LNCaP clone FGC (cell line): Measurements from ENCODE around the gene POLR2E.

Experiments used
- DNase-seq: peaks from one replicate; pipeline ENCODE4 v3.0.0-alpha.2; 2011; ENCODE audit warnings: low read depth
- H3K4me3 ChIP-seq: 2 replicates; pipeline ENCODE4 v1.5.1; 2011; ENCODE audit warnings: mild to moderate bottlenecking, low read depth, low read length, control low read depth
- TF ChIP-seq, protein P1 (sequence below): IDR thresholded peaks from 2 replicates; pipeline ENCODE4 v1.5.1; 2012; ENCODE audit warnings: mild to moderate bottlenecking; ENCODE audit not compliant: control insufficient read depth, insufficient read depth; ENCODE audit errors: extremely low read depth

POLR2E gene

DNA sequence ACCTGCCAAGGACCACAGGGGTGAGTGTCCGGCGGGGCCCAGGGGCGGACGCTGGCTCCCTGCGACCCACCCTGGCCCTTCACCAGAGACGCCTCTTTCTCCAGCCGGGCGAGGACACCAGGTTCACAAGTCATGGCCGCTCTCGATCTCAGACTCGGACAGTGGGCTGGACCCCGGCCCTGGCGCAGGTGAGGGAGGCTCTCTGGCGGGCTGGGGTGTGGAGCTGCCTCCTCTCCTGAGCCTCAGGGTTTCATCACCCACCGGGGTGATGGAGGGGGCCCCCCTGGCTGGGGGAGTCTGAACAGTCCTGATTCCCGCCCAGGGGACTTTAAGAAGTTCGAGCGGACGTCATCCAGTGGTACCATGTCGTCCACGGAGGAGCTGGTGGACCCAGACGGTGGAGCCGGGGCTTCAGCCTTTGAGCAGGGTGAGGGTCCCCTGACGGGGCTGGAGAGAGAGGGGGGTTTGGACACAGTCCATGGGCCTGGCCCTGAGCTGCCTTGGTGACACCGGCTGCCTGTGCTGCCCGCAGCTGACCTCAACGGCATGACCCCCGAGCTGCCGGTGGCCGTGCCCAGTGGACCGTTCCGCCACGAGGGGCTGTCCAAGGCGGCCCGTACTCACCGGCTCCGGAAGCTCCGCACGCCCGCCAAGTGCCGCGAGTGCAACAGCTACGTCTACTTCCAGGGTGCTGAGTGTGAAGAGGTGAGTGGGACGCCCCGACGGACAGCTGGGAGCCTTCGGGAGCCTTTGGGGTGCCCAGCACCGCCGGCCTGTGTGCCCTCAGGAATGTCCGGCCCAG lies 14.6 kb downstream of the POLR2E start:
- no peak for DNase-seq
- TF ChIP-seq, protein P1, sequence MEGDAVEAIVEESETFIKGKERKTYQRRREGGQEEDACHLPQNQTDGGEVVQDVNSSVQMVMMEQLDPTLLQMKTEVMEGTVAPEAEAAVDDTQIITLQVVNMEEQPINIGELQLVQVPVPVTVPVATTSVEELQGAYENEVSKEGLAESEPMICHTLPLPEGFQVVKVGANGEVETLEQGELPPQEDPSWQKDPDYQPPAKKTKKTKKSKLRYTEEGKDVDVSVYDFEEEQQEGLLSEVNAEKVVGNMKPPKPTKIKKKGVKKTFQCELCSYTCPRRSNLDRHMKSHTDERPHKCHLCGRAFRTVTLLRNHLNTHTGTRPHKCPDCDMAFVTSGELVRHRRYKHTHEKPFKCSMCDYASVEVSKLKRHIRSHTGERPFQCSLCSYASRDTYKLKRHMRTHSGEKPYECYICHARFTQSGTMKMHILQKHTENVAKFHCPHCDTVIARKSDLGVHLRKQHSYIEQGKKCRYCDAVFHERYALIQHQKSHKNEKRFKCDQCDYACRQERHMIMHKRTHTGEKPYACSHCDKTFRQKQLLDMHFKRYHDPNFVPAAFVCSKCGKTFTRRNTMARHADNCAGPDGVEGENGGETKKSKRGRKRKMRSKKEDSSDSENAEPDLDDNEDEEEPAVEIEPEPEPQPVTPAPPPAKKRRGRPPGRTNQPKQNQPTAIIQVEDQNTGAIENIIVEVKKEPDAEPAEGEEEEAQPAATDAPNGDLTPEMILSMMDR, result no peak
- H3K4me3 ChIP-seq, result no peak overlapping the region

DNA sequence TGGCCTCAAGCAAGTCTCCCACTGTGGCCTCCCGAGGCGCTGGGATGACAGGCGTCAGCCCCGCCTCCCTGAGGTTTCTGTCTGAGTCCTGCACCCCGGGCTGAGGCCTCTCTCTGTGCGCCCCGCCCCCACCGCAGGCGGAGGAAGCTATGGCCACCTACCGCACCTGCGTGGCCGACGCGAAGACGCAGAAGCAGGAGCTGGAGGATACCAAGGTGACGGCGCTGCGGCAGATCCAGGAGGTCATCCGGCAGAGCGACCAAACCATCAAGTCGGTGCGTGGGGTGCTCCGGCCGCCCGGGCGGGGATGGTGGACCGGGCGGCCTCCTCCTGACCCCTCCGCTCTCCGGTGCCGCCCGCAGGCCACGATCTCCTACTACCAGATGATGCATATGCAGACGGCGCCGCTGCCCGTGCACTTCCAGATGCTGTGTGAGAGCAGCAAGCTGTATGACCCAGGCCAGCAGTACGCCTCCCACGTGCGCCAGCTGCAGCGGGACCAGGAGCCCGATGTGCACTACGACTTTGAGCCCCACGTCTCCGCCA lies 15.5 kb downstream of the POLR2E start:
- TF ChIP-seq, protein P1, result no peak
- H3K4me3 ChIP-seq, result no peak overlapping the region
- DNase-seq, result no peak

DNA sequence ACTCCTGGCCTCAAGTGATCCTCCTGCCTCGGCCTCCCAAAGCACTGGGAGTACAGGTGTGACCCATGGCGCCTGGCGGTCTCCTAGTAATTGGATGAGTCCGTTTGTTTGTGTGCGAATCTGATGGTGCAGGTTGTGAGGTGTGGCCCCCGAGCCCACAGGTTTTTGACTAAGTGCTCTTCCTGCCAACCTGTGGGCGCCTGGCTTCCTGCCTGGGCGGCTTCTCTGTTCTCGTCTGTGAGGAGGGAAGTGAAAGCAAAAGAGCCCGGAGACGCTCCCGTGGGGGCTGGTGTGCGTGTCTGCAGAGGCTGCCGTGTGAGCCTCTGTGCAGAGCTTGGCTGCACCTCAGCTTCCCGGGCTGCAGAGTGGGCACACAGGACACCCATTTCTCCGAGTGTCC lies 18.2 kb downstream of the POLR2E start:
- TF ChIP-seq, protein P1, result no peak
- H3K4me3 ChIP-seq, result no peak overlapping the region
- no peak for DNase-seq

DNA sequence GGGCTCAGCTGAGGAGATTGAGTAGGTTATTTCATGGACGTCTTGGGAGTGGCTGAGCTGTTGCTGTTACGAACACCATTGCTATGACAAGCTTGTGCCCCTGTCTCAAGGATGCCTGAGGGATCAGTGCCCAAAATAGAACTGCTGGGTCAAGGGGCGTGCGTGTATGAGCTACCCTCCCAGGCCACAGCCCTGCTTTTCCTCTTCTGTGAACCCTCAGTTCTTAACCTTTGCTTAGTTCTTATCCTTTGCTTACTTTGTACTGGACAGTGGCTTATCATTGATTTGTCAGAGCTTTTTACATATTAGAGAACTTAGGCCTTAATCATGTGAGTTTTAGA lies 19.2 kb downstream of the POLR2E start:
- no peak for DNase-seq
- no peak overlapping the region for H3K4me3 ChIP-seq
- TF ChIP-seq, protein P1, result no peak

DNA sequence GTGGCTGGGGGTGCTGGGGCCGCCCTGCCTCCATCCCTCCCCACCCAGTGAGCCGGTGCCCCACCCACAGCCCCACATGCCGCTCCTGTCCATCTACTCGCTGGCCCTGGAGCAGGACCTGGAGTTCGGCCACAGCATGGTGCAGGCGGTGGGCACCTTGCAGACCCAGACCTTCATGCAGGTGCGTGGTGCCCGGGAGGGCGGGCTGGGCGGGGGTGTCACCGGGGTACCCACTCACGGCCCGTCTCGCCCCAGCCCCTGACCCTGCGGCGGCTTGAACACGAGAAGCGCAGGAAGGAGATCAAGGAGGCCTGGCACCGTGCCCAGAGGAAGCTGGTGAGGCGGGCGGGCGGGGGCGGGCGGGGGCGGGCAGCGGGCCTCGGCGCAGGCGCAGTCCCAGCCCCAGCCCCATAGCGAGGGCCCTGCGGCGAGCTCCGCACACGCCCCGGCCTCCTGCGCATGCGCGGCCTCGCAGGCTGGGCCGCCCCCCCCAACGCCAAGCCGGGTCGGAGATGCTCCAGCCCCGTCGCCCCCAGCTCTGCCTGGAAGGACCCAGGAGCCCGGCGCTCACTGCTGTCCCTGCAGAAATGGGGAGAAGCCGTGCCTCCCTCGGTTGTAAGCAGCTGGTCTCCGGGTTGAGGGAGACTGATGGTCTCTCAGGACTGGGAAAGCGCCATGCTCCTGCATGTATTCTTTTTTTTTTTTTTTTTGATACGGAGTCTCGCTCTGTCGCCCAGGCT lies 20.5 kb downstream of the POLR2E start:
- TF ChIP-seq, protein P1, result no peak
- H3K4me3 ChIP-seq, result peak overlapping the region; percentile 62
- DNase-seq, result no peak

DNA sequence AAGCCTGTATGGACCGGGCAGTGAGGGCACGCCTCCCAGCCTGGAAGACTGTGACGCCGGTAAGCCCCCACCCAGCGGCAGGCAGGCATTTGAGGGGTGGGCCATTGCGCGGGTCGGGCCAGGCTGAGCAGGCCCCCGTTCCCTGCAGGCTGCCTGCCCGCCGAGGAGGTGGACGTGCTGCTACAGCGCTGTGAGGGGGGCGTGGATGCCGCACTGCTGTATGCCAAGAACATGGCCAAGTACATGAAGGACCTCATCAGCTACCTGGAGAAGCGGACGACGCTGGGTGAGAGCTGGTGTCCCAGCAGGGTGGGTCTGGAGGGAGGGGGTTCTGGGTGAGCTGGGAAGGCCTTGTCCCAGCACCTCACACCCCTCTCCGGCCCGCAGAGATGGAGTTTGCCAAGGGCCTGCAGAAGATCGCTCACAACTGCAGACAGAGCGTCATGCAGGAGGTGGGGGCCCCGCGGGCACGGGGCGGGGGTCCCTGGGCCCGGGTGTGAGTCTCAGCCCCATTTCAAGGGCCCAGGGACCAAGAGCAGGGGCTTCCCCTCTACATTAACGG lies 21.1 kb downstream of the POLR2E start:
- TF ChIP-seq, protein P1, result no peak
- H3K4me3 ChIP-seq, result peak overlapping the region; percentile 62
- DNase-seq, result no peak
